B cell (primary cell): ENCODE measurements around the gene LZTR1.

Source experiments
- CTCF ChIP-seq: fragments of 200-600 bp; IDR thresholded peaks from one replicate; pipeline ENCODE4 v1.8.0; 2022; ENCODE audit warnings: antibody characterized with exemption, mild to moderate bottlenecking
- EZH2 ChIP-seq: IDR thresholded peaks from 2 replicates; pipeline ENCODE4 v1.6.1; 2012; ENCODE audit warnings: borderline replicate concordance, low read depth, mild to moderate bottlenecking, moderate library complexity, low read length; ENCODE audit not compliant: insufficient read depth, poor library complexity, severe bottlenecking

DNA sequence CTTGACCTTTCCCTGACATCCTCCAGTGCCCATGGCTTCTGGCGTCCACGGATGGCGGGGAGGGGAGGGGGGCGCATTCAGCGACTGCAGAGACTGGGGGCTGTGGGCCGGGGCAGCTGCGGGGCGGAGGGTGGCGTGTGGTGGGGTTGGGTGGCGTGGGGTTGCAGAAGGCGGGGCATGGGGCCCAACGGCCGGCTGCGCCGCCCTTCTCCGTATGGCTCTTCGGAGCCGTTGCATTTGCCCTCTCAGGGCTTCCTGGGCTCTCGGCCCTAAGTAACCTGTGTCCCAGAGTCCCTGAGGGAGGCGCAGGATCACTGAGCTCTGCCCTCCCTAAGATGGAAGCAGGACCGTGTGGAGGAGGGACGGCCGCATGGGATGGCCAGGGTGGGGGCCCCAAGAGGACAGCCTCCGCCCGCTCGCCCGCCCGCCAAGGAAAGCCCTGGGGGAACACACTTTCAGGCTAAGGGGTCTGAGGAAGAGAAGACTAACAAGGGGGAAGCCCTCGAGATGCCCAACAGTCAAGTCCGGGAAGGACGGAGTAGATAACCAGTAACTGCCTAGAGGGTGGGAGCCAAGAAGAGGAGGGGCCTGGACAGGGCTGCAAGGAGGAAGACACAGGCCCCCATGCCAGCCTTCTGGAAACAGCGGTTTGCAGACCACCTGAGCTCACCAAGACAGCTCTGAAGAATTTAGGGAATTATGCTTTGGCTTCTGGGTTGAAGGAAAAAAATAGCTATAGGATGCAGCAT lies 24.2 kb upstream of the LZTR1 start:
- no peak for TF ChIP-seq CTCF
- no peak for TF ChIP-seq EZH2
